Transverse colon (tissue), 4 donors: Measurements from ENCODE around the gene KRT40. TPM values are rescaled to one million over a fixed set of nuclear protein-coding genes. Genes with fewer than 3 reads are reported as not detected.
"Not testable (repeated sequence)": the region's sequence is repeated elsewhere in the genome, so short reads cannot be mapped to it uniquely, and the experiment has no call there.

Source experiments
- DNase-seq: peaks from one replicate; pipeline ENCODE4 v3.0.0-alpha.2; 2019
- H3K27ac ChIP-seq, 4 donors: fragments of 200-600 bp; sonication (generic); 2 replicates each; pipeline ENCODE4 v1.5.1; 2016 to 2018; ENCODE audit warnings: inconsistent platforms in 4 of 4
- H3K27me3 ChIP-seq: fragments of 200-600 bp; sonication (generic); 2 replicates; pipeline ENCODE4 v1.5.1; 2017; ENCODE audit warnings: inconsistent platforms
- H3K36me3 ChIP-seq, 4 donors: fragments of 200-600 bp; sonication (generic); 2 replicates each; pipeline ENCODE4 v1.5.1; 2017 to 2019; ENCODE audit warnings: inconsistent platforms in 4 of 4
- H3K4me1 ChIP-seq, 4 donors: fragments of 200-600 bp; sonication (generic); 2 replicates each; pipeline ENCODE4 v1.5.1; 2017 to 2020; ENCODE audit warnings: inconsistent platforms in 4 of 4
- H3K4me3 ChIP-seq, 4 donors: fragments of 200-600 bp; sonication (generic); 1 replicate in 1 of 4; 2 replicates in 3 of 4; pipeline versions ENCODE4 v1.5.1 to v1.6.1; 2017 to 2019; ENCODE audit warnings: inconsistent platforms in 4 of 4
- H3K9me3 ChIP-seq, 2 donors: fragments of 200-600 bp; sonication (generic); 2 replicates each; pipeline ENCODE4 v1.5.1; 2017 to 2019; ENCODE audit warnings: inconsistent platforms in 2 of 2
- CTCF ChIP-seq, 5 experiments: fragments of 200-600 bp in 3 of 5; fragments of 450-650 bp in 2 of 5; sonication (generic) in 3 of 5; IDR thresholded peaks; 1 replicate in 2 of 5; 2 replicates in 3 of 5; pipeline ENCODE4 v1.5.1; 2016 to 2017; ENCODE audit warnings: antibody characterized with exemption in 5 of 5, inconsistent platforms in 3 of 5, mild to moderate bottlenecking in 2 of 5, moderate library complexity in 1 of 5
- EP300 ChIP-seq: sonication (generic); formaldehyde crosslinking; IDR thresholded peaks from one replicate; pipeline ENCODE4 v1.6.1; 2017; ENCODE audit warnings: antibody characterized with exemption, low read depth
- POLR2A ChIP-seq: fragments of 450-650 bp; IDR thresholded peaks from one replicate; pipeline ENCODE4 v1.6.1; 2016; ENCODE audit warnings: antibody characterized with exemption, mild to moderate bottlenecking, moderate library complexity
- POLR2AphosphoS5 ChIP-seq, 3 donors: sonication (generic); formaldehyde crosslinking; IDR thresholded peaks; one replicate each; pipeline ENCODE4 v1.6.1; 2016; ENCODE audit warnings: antibody characterized with exemption in 3 of 3
- WGBS, 2 donors: methylation state at CpG; one replicate each; pipeline ENCODE4 v1.1.5; 2018; ENCODE audit warnings: low coverage in 1 of 2; 5-methylcytosine and 5-hydroxymethylcytosine counted together
- in situ Hi-C, 4 donors: fragments of 200-750 bp; cut with MboI; loops; one replicate each; pipeline versions ENCODE4 v1.15.0 to v1.15.1; 2017; ENCODE audit warnings: low sequenced_read_pairs in 3 of 4, low pct_ligation_motif_present in 1 of 4, low pct_unique_long_range_greater_than_20kb in 1 of 4
- intact Hi-C: fragments of 100-400 bp; cut with DNase I; formaldehyde crosslinking; loops from one replicate; pipeline ENCODE4 v1.15.1; 2023; ENCODE audit warnings: low total_unique reads
- total RNA-seq, 4 donors: library from RNA; depleted of rRNA; stranded (reverse); fragments of >200 nt; gene quantifications; one replicate each; pipeline ENCODE4 v1.1.0, GENCODE V29; 2016

KRT40 gene
- total RNA-seq, 4 donors from 2014 or later = 0.48 TPM; not detected in 3

- no peak overlapping the region for H3K4me3 ChIP-seq
- no peaks in the 10 kb centered on the region for H3K36me3 ChIP-seq
- H3K4me1 ChIP-seq = no peaks in the 10 kb centered on the region
- TF ChIP-seq POLR2A = no peak
- no peak for TF ChIP-seq CTCF (IDR thresholded peaks at IDR 0.05)
- TF ChIP-seq EP300 = no peak
- no peak for TF ChIP-seq POLR2AphosphoS5 (IDR thresholded peaks at IDR 0.05)
- intact Hi-C loops (no loop called here), in situ Hi-C loops (no loop called here)
- H3K27ac ChIP-seq = no peak overlapping the region
- no peaks in the 10 kb centered on the region for H3K9me3 ChIP-seq
- DNase-seq = no peak
- no peaks in the 10 kb centered on the region for H3K27me3 ChIP-seq
- 67 to 69% methylated on average over 1 to 4 of the region's 4 CpGs for WGBS, 2 donors
Measured at GRCh38 chr17:41003926-41004325, 19.8 kb upstream of the KRT40 start.

DNA sequence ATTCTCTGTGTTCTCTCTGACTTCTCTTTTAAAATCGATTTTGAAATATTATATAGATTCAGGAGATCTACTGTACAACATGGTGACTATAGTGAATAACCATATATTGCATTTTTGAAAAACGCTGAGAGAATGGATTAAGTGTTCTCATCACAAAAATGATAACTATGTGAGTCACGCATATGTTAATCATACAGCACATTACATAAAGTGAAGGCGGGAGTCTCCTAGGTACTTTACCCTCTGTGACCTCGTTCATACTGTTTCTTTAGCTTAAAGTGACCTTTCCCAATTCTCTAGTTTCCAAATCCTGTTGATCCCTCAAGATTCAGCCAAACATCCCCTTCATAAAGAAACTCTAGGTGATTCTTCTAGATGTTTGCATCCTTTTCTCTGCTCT, 18.7 kb upstream of the KRT40 start:
- H3K4me1 ChIP-seq = no peaks in the 10 kb centered on the region
- H3K4me3 ChIP-seq = no peak overlapping the region
- no peak overlapping the region for H3K27ac ChIP-seq
- in situ Hi-C loops = no loop called here
- H3K36me3 ChIP-seq = no peaks in the 10 kb centered on the region
- no peak for DNase-seq
- TF ChIP-seq CTCF (IDR thresholded peaks at IDR 0.05) (no peak), POLR2AphosphoS5 (IDR thresholded peaks at IDR 0.05) (no peak), POLR2A (no peak), EP300 (no peak)
- no peaks in the 10 kb centered on the region for H3K9me3 ChIP-seq
- H3K27me3 ChIP-seq = no peaks in the 10 kb centered on the region
- WGBS, 2 donors = 47 to 52% methylated on average over 5 of the region's 5 CpGs
- intact Hi-C loops = no loop called here

GRCh38 chr17:41001795-41002194, 17.7 kb upstream of the KRT40 start:
- no peaks in the 10 kb centered on the region for H3K36me3 ChIP-seq
- H3K9me3 ChIP-seq = no peaks in the 10 kb centered on the region
- no peaks in the 10 kb centered on the region for H3K27me3 ChIP-seq
- H3K27ac ChIP-seq = no peak overlapping the region
- no peak for TF ChIP-seq POLR2AphosphoS5 (IDR thresholded peaks at IDR 0.05)
- DNase-seq = no peak
- no peaks in the 10 kb centered on the region for H3K4me1 ChIP-seq
- no peak overlapping the region for H3K4me3 ChIP-seq
- in situ Hi-C loops (no loop called here), intact Hi-C loops (no loop called here)
- 85 to 87% methylated on average over 3 to 4 of the region's 4 CpGs for WGBS, 2 donors

DNA sequence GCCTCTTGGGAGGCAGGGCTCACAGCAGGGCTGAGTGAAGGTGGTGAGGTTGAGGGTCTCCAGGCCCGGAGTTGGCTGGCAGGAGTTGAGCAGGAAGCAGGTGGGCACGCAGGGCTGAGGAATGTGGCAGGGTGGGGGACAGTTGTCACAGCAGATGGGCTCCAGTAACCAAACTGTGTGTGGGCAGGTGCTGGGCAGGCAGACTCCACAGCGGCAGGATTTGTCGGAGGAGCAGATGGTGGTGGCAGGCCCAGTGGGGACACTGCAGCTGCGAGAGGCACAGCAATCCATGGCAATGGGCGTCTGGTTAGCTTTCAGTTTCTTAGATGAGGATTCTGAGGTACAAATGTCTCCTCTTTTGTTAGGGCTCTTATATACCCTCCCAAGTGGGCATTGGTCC, 15.4 kb upstream of the KRT40 start, which contains the start of gene KRTAP3-2:
Gene KRTAP3-2, minus strand, starts transcription at position 344 of the 400 bp plus-strand sequence. Its CDS starts 53 bp downstream, at position 291.
- H3K36me3 ChIP-seq, H3K4me3 ChIP-seq, DNase-seq, H3K9me3 ChIP-seq, H3K4me1 ChIP-seq, in situ Hi-C loops, H3K27ac ChIP-seq, intact Hi-C loops, H3K27me3 ChIP-seq: not testable (repeated sequence)
- 73% methylated on average over 6 of the region's 6 CpGs; no CpG with 5 or more reads in 1 of the 2 donors for WGBS, 2 donors

- DNase-seq = no peak
- in situ Hi-C loops = no loop called here
- H3K4me1 ChIP-seq = peaks cover 0 to 1% (median 0%) of the 10 kb centered on the region in 4 donors
- H3K27me3 ChIP-seq = no peaks in the 10 kb centered on the region
- H3K4me3 ChIP-seq = no peak overlapping the region
- H3K36me3 ChIP-seq = no peaks in the 10 kb centered on the region
- no peak overlapping the region for H3K27ac ChIP-seq
- TF ChIP-seq CTCF (IDR thresholded peaks at IDR 0.05) = no peak
- TF ChIP-seq POLR2AphosphoS5 (IDR thresholded peaks at IDR 0.05) = no peak
- TF ChIP-seq POLR2A = no peak
- no peak for TF ChIP-seq EP300
- 77% methylated on average over 2 of the region's 2 CpGs for WGBS, 2 donors
- intact Hi-C loops = no loop called here
- H3K9me3 ChIP-seq = no peaks in the 10 kb centered on the region
Measured at GRCh38 chr17:40997361-40997760, 13.2 kb upstream of the KRT40 start.
